ENCODE data around the gene SCO2.
"Not testable (repeated sequence)": the region's sequence is repeated elsewhere in the genome, so short reads cannot be mapped to it uniquely, and the experiment has no call there.

SCO2 gene

DNA sequence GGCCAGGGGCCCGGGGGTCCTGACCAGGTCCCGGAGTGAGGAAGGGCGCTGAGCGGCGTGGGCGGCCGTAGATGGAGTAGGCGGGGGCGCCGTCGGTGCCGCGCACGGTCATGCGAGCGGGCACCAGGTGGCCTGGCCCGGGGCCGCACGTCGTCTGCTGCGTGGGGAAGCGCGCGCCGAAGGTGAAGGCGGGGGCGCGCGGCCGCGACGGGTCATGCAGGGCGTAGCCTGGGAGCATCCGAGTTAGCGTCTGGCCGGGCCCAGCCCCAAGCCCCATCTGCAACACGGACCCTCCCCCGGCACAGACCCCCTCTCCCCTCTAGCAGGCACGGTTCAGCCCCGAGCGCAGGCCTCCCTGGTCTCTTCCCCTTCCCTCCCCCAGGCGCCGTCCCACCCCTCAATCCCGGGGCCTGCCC is 6.2 kb upstream of the SCO2 start:
- DNase-seq: no peak

DNA sequence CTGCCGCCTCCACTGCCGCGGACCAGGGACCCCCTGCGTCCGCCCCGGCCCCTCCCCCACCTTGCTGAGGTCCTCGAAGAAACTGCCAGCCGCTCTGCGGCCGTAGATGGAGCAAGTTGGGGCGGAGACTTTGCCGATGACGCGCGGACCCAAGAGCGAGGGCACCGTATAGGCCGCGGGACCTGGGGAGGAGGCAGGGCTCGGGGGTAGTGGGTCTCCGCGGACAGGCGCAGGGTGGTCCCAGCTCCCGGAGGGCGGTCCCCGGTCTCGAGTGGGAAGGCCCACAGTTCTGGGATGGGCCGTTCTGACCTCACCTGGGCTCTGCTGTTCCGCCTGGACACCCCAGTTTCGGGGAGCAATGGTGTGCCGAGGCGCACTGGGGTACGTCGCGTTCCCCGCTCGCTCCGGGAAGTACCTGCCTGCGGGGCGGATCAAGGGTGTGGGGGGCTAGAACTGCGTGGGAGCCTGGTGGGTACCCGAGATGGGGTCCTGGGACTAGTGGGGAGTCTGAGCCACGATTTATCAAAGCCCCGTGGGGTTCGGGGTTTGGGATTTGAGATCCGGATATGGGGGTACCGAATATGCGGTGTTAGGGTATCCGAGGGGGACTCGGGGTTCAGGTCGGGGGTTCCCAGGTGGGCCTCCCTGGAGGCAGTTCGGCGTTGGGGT is 5.6 kb upstream of the SCO2 start:
- no peak for DNase-seq

DNA sequence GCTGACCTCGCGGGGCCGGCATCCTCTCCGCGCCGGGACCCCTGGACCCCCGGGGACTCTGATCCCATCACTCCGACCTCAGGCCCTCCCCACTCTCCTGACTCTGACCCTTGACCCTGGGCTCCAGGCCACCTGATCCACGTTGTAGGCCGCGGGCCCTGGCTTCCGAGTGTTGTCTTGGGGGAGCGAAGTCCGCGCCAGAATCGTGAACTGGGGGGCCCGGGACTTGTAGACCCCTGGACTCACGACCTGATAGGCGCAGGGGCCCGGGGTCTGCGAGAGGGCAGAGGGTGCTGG is 5.1 kb upstream of the SCO2 start:
- no peak for DNase-seq

DNA sequence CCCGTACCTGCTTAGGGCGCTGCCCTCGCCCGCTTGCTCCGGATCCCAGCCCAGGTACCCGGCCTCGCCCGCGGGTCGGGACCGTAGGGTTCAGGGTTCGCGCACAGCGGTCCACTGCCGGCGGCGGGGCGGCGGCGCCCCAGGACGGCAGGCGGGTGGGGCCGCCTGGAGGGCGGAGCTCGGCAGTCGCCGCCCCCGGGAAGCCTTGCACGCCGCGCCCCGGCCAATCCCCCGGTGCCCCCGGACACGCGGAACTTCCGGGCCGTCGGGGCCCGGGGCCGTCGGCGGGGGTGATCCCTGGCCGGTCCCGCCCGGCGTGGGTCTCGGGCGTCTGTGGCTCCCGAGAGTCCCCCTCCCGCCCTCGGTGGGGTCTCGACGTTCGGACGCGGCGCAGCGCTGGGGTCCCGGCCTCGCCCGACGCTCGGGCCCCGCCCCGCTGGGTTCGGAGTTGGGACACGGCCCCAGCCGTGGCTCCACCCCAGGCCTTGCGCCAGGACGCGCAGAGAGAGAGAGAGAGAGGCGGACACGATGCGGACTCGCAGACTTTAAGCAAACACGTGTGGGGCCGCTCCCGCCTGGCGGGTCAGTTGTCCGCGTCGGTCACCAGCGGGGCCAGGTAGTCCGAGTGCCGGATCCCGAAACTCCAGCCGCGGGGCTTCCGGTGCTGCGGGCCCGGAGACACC is 4.6 kb upstream of the SCO2 start, which contains the start of gene TYMP:
Gene TYMP (minus strand): TSS at position 116 of the 683 bp plus-strand sequence. CDS start 303 bp downstream, outside the sequence.
- DNase-seq: no peak

DNA sequence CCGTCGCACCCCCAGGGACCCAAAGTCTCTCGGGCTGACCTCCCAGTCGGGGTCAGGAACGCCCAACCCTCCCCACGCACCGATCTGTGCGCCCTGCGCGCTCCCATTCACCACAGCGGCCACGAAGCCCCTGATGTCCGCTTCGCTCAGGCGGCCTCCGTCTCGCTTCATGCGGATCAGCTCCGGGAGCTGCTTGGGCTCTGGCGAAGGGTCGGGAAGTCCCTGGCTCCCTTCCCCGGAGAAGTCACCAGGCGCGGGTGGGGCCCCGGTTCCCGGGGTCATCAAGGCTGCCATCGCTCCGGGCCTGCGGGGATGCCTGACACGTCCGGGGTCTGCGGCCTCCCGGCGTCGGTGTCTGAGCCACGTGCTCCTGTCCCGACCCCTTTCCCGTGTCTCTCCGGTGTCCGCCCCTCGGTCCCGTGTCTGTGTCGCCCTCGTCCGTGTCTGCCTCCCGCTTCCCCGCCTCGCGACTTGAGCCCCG is 4.1 kb upstream of the SCO2 start:
- DNase-seq: no peak

DNA sequence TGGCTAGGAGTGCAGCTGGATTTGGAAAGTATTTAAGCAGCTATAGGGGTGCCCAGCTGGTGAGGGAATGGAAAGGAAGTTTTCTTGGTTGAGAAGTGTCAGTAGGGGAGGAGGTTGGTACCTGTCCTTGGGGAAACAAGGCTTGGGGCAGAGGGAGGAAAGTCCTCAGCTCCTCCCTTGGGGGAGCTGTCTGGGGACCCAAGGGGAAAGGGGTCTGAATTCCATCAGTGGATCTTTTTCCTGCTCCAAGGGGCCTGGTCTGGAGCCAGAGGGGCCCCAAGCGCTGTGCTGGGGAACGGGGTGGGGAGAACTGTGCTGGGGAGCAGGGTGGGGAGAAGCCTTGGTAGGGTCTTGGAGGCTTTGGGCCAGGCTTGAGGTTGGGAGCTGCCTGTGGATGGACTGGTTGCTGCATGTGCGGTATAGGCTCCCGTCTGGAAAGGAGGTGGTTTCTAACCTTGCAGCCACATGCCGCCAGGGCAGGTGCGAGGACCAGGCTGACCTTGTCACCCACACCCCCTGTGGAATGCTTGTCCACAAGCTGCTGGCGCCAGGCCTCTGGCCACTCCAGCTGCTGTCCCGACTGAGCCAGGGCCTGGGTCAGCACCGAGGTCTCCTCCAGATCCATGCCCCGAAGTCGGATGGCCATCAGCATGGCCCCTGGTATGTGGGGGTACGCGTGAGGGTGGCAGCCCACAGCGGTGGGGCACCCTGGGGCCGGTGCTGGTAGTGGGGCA is 3.5 kb upstream of the SCO2 start:
- no peak for DNase-seq

DNA sequence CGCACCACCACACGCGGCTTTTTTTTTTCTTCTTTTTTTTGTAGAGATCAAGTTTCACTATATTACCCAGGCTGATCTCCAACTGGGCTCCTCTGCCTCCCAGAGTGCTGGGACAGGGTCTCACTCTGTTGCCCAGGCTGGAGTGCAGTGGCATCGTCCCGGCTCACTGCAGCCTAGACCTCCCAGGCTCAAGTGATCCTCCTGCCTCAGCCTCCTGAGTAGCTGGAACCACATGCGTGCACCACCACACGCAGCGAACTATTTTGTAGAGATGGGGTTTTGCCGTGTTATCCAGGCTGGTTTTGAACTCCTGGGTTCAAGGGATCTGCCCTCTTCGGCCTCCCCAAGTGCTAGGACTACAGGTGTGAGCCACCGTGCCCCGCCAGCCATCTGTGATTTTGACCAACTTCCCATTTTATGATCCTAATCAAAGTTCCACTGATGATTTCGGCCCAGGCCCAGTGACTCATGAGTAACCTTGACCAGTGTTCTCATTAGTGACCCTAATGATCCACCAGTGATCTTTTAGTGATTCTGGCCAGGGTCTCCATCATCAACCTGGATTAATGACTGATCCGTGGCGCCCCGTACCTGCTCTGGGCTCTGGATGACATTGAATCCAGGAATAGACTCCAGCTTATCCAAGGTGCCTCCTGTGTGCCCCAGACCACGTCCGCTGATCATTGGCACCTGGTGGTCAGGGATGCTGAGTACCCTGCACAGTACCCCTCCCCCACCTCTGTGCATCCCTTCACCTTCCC is 2.7 kb upstream of the SCO2 start:
- no peak for DNase-seq

DNA sequence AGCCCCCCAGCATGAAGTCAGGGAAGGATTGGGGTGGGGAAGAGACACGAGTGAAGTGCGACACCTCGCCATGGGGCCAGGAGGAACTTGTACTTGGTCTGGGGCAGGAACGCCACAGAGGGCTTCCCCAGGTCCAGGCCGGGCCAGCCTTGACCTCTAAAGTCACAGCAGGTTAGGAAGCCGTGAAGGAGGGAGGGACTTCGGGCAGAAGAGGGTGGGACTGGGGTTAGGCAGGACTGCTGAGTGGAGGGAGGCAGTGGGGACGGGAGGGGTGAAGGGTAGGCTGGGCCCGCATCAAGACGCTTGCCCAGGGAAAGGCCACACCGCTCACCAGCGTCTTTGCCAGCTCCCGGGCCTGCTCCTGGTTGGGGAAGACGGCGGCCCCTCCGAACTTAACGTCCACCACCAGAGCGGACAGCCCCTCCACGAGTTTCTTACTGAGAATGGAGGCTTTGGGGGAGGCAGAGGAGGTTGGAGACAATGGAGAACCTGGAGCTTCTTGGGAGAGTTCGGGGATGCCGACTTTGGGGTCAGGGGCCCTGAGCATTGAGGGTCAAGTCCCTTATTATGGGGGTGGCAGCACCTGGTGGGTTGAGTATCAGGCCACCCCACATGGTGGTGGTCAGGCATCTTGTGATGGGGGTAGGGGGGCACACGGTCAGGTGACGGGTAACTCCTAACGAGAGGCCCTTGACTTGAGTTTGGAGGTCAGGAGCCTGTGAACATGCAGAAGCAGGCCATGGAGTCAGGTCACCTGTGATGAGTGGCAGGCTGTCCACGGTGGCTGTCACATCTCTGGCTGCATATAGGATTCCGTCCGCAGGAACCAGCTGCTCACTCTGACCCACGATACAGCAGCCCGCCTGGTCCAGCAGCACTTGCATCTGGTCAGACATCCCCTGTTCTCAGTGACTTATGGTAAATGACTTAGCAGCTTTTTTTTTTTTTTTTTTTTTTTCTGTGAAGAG is 1.7 kb upstream of the SCO2 start:
- no peak for DNase-seq

DNA sequence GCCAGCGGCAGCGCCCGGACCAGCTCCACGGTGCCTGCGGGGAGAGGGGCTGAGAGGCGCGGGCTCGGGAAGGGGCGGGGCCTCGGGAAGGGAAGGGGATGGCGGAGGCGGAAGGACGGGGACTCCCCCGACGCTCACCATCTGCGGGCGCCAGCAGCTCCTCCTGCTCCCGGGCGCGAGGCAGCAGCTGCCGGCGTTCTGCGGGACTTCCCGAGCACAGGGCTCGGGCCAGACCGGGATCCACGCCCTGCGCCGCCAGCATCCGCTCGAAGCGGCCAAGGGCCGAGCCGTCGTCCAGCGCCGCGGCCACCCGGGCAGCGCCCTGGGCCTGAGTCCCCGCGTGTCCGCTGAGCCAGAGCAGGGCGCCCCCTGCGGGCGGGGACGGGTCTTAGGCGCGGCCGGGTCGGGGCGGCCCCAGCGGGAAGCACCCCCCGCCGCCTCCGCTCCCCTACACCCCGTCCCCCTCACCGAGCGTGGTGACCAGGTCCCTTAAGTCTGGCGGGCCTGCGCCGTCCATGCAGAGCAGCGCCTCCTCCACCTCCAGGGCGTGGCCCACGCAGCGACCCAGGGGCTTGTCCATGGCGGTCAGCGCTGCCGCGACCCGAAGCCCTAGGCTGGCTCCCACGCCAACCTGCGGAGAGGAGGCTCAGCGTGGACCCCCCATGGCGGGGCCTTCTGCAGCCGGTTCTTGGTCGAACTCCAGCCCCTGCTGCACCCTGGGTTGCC is 873 bp upstream of the SCO2 start:
- peak; percentile 59 to 80 for DNase-seq

DNA sequence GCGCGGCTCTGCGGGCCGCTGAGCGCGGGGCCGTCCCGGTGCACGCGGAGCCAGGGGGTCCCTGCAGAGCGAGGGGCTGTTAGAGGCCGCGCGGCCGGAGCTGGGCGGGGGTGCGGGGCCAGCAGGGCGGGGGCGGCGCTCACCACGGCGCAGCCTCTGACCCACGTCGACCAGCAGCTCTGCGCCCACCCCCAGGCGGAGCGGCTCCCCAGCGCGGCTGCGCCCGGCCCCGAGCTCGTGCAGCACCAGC is 385 bp upstream of the SCO2 start:
- no peak for DNase-seq

DNA sequence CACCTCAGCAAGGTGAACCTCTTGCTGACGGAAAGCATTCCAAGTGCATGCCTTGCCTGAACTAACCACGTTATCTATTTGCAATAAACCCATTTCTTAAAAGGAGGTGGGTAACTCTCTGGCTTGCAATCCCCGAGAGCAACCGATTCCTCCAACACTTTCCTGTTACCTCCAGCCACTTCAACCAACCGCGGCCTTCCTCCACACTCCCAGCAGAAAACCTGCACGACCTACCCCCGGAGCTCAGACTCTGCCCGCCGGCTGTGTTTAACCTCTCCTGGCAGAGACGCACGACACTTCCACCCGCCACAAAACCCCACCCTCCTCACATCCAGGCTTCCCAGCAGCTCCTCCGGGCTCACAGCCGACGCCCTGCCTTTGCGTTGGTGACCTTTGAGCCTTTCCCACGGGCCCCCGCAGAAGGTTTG is 708 bp downstream of the SCO2 start:
- DNase-seq: peak in 1 of 2 experiments; percentile 38

DNA sequence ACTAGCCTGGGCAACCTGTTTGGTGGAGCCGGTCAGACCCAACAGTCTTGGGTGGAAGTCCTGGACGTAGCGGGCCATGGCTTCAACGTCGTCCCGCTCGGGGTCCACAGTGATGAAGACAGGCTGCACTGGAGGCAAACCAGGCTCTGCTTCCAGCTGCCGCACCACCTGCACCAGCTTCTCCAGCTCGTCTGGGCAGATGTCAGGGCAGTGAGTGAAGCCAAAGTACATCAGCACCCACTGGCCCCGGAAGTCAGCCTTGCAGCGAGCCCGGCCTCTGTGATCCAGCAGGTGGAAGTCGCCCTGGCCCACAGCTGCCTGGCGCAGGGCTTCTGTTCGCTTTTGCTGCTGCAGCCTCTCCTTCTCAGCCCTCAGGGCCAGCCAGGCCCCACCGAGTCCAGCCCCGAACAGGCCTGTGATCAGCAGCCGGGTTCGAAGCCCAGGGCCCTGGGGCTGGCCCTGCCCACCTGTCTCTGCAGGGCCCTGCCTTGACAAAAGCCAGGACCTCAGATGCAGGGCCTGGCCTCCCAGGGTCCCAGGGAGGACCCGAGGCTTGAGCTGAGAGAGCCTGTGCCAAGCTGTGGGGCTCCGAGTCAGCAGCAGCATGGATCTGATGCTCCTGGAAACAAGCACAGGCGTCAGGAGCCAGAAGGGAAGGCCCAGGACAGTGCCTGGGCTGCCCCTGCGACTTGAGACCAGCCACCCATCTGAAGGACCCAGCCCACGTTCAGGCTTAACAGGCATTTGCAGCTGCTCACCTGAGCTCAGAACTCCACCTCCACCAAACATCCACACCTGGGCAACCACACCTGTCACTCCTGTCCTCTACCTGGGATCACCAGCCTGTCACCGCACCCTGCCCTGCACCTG is 1.4 kb downstream of the SCO2 start:
- DNase-seq: peak; percentile 89 to 91

DNA sequence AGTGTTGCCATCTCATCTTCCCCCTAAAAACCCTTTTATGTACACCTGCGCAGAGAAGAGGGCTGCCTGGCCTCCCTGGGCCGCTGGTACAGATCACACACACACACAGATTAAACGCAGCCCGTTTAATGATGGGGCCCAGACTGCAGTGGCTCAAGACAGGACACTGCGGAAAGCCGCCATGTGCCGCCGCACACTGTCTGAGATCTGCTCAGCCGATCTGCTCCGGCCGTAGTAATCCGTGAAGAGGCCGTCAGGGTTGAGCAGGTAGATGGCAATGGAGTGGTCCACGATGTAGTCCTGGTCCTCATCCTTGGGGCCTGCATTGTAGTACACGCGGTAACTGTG is 2.0 kb downstream of the SCO2 start:
- DNase-seq: no peak

DNA sequence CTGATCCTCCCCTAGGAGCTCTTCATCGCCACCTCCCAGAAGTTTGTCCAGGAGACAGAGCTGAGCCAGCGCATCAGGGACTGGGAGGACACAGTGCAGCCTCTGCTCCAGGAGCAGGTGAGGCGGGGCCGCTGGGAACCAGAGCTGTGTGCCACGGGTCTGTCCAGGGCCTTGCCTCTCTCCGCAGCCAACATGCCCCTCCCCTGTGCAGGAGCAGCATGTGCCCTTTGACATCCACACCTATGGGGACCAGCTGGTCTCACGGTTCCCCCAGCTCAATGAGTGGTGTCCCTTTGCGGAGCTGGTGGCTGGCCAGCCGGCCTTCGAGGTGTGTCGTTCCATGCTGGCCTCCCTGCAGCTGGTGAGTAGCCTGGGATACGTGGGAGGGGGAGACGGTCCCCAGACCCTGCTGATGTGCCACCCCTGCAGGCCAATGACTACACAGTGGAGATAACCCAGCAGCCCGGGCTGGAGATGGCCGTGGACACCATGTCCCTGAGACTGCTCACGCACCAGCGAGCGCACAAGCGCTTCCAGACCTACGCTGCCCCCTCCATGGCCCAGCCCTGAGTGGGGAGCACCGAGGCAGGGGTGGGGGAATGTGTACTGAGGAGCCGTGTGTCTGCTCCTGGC is 2.5 kb downstream of the SCO2 start:
- DNase-seq: no peak

DNA sequence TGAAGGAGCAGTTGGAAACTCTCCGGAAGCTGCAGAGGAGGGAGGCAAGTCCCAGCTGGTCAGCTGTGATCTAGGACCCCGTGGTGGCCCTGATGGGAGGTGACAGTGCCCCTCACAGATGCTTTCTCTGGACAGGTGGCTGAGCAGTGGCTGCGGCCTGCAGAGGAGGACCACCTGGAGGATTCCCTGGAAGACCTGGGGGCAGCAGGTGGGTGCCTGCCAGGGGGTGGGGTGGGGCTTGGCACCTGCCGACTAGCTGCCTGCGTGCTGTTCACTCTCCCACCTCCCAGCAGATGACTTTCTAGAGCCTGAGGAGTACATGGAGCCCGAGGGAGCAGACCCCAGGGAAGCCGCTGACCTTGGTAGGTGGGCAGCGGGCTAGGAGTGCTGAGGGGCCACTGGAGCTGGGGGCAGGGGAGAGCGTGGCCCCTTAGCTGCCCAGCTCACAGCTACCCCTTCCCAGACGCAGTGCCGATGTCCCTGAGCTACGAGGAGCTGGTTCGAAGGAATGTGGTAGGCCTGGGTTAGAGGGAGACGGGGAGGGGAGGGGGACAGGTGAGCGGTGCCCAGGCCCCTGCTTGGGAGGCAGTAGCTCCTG is 3.1 kb downstream of the SCO2 start:
- no peak for DNase-seq

DNA sequence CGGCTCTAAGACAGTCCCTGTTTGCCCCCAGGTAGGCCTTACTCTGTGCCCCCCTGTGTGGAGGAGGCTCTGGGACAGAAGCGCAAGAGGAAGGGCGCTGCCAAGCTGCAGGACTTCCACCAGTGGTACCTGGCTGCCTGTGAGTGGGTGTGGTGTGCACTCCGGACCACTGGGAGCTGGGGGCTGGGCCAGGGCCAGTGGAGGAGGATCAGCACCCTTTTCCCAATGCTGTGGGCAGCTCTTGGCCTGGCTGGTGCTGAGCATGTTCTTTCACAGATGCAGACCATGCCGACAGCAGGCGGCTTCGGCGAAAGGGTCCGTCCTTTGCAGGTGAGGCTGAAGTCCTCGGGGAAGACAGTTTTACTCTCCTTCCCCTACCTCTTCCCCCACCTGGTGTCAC is 3.7 kb downstream of the SCO2 start:
- DNase-seq: no peak

DNA sequence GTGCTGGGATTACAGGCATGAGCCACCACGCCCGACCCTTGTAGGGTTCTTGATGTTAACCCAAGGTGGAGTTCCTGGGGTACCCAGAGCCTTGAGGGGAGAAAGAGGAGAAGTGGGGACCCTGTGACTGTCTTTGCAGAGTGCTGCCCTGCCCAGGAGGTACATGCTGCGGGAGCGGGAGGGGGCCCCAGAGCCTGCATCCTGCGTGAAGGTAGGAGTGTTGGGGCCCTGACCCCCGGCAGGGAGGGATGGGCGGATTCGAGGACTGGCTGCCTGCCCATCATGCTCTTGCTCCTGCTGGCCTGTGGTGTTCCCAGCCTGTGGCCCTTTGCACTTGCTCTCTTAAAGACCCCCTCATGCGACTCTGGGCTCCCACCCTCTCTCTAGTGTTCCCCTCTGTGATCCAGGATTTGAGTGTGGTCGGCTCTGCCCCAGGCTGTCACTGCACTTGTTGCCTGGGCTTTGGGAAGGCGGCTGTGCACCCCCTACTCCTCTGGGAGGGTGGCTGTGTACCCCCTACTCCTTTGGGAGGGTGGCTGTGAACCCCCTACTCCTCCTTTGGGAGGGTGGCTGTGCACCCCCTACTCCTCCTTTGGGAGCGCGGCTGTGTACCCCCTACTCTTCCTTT is 4.5 kb downstream of the SCO2 start:
- DNase-seq: no peak

DNA sequence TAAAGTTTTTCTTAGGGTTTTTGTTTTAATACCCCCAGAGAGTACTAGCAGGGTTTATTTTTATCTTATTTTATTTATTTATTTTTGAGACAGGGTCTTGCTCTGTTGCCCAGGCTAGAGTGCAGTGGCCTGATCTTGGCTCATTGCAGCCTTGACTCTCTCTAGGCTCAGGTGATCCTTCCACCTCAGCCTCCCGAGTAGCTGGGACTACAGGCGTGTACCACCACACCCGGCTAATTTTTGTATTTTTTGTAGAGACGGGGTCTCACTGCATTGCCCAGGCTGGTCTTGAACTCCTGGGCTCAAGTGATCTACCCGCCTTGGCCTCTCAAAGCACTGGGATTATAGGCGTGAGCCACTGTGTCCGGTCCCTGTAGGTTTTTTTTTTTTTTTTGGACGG is 5.2 kb downstream of the SCO2 start:
- not testable (repeated sequence) for DNase-seq

DNA sequence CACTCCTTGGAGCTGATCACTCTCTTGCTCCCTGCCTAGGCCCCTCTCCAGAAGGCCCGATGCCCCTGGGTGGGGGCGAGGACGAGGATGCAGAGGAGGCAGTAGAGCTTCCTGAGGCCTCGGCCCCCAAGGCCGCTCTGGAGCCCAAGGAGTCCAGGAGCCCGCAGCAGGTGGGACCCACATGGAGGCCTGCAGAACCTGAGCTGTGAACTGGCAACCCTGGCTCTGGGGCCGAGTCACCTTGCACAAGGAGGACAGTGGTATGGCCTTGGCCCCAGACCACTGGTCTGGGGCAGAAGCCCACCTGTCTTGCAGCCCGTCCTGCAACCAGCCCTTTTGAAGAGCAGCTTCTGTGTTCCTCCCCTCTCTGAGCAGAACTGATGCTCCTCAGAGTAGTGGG is 6.2 kb downstream of the SCO2 start:
- no peak for DNase-seq

All from SHP77 (cell line).